ENCODE results near the gene CSF3R. TPM values are rescaled to one million over a fixed set of nuclear protein-coding genes. Genes with fewer than 3 reads are reported as not detected.

The CSF3R gene
- total and polyA plus RNA-seq, 8 donors, result 1.6 to 30.9 (median 12.7) TPM; not detected in 1

GRCh38 chr1:36481771-36482723, 666 bp downstream of the CSF3R start:
- Histone ChIP-seq H3K4me1 (peaks cover 0 to 29% (median 16%) of the 10 kb centered on the region in 4 donors), H3K27ac (peak overlapping the region in 3 of 5 donors; percentile 16 to 78 (median 68)), H3K27me3 (peaks cover 0 to 24% (median 0%) of the 10 kb centered on the region in 3 donors), H3K4me3 (peak overlapping the region in 3 of 4 donors; percentile 5 to 35 (median 31)), H3K36me3 (no peaks in the 10 kb centered on the region), H3K9me3 (no peaks in the 10 kb centered on the region)
- 25 to 37% (median 30%) methylated on average over 24 to 26 of the region's 26 CpGs for WGBS, 5 donors
- intact Hi-C loops (cut with DNase I; ENCODE audit: low total_unique reads), result no loop called here
- no peak for DNase-seq
- no peak for TF ChIP-seq CTCF (IDR thresholded peaks at IDR 0.05)
- no peak for TF ChIP-seq EP300 (IDR thresholded peaks at IDR 0.05)
- no peak for TF ChIP-seq POLR2A (IDR thresholded peaks at IDR 0.05)
- TF ChIP-seq POLR2AphosphoS5 (IDR thresholded peaks at IDR 0.05), result no peak

- 77 to 84% (median 83%) methylated on average over 6 of the region's 6 CpGs for WGBS, 5 donors
- Histone ChIP-seq H3K4me3 (peak overlapping the region in 2 of 4 donors; percentile 31 to 35), H3K9me3 (no peaks in the 10 kb centered on the region), H3K27me3 (peaks cover 0 to 24% (median 0%) of the 10 kb centered on the region in 3 donors), H3K27ac (peak overlapping the region in 2 of 5 donors; percentile 68 to 78), H3K36me3 (no peaks in the 10 kb centered on the region), H3K4me1 (peaks cover 0 to 21% (median 10%) of the 10 kb centered on the region in 4 donors)
- intact Hi-C loops (cut with DNase I; ENCODE audit: low total_unique reads), result no loop called here
- DNase-seq, result no peak
- TF ChIP-seq EP300 (IDR thresholded peaks at IDR 0.05), result no peak
- no peak for TF ChIP-seq POLR2AphosphoS5 (IDR thresholded peaks at IDR 0.05)
- no peak for TF ChIP-seq CTCF (IDR thresholded peaks at IDR 0.05)
- no peak for TF ChIP-seq POLR2A (IDR thresholded peaks at IDR 0.05)
These were observed 1.6 kb downstream of the CSF3R start for GRCh38 chr1:36481091-36481490.

GRCh38 chr1:36480161-36480560, 2.6 kb downstream of the CSF3R start:
- DNase-seq, result no peak
- WGBS, 5 donors, result 88 to 100% (median 91%) methylated on average over 2 of the region's 2 CpGs
- no peak overlapping the region for H3K27ac ChIP-seq

More at GRCh38 chr1:36480161-36480560, 2.6 kb downstream of the CSF3R start:
- Histone ChIP-seq H3K4me3 (peak overlapping the region in 2 of 4 donors; percentile 31 to 35), H3K36me3 (no peaks in the 10 kb centered on the region), H3K4me1 (peaks cover 0 to 12% (median 7%) of the 10 kb centered on the region in 4 donors), H3K9me3 (no peaks in the 10 kb centered on the region), H3K27me3 (peaks cover 0 to 24% (median 0%) of the 10 kb centered on the region in 3 donors)
- intact Hi-C loops (cut with DNase I; ENCODE audit: low total_unique reads), result no loop called here
- TF ChIP-seq CTCF (IDR thresholded peaks at IDR 0.05), result no peak
- no peak for TF ChIP-seq POLR2A (IDR thresholded peaks at IDR 0.05)
- no peak for TF ChIP-seq POLR2AphosphoS5 (IDR thresholded peaks at IDR 0.05)
- TF ChIP-seq EP300 (IDR thresholded peaks at IDR 0.05), result no peak

Data from stomach (tissue), 9 donors.